GM18520 (cell line): Measurements from ENCODE around the gene SOWAHA.
"Not testable (repeated sequence)": the region's sequence is repeated elsewhere in the genome, so short reads cannot be mapped to it uniquely, and the experiment has no call there.

Experiments used
- ATAC-seq: cut with Tn5 transposase; IDR thresholded peaks from one replicate; pipeline ENCODE4 v1.9.1; 2021; ENCODE audit not compliant: unreplicated experiment

Gene SOWAHA

DNA sequence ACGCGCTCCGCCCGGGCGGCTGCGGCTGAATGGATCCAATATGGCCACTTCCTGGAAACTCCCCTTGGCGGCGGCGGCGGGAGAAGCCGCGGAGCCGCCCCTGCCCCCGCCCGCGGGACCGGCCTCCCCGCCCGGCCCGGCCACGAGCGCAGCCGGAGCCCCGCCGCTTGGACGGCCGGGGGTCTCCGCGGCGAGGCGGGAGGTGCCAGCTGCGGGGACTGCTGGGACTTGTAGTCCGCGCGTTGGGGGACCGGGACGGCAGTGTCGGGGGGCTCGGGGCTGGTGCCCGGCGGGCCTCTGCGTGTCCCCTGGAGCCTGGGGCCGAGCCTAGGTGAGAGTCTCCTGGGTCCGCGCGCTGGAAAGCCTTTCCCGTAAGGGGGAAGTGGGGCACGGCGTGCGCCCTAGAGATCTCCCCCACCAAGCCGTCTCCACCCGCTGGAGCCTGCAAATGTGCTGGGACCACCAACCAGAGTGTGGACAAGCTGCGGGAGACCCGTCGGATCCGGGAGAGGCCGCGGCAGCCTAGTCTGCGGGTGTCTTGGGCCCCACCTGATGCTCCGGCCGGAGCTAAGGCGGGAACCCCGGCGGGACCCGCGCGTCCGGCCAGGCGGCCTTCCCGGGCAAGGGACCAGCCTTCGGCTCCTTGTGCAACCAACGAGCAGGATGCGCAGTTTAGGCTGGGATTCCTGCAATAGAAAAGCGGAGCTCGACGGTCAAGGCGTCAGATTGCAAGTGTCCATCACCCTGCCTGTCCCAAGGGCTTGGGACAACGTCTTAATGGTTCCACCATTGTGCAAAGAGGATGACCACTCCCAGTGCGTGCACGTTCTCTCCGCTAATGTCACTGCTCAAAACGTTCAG lies 35.7 kb upstream of the SOWAHA start, which contains the start of gene SEPTIN8:
SEPTIN8 (minus strand) TSS at position 31 of the 861 bp plus-strand sequence. CDS start 102 bp downstream, outside the sequence.
- ATAC-seq: peak; percentile 60

DNA sequence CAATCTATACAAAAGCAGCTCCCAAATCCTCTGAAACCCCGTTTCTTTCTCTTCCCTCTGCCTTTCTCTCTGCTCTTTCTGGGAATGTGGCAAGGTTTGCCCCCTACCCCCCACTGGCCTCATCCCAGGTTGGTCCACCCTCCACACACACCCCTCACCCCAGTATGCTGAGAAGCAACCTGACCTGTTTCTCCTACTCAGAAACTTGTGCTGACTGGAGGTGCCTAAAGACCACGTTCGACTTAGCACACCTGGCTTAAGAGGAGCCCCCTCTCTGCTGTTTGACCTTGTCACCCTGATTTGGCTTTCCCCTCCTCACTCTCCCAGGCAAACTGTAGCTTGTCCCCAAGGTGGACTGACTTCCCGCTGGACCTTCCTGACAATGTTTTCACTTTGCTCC lies 35.0 kb upstream of the SOWAHA start:
- no peak for ATAC-seq

DNA sequence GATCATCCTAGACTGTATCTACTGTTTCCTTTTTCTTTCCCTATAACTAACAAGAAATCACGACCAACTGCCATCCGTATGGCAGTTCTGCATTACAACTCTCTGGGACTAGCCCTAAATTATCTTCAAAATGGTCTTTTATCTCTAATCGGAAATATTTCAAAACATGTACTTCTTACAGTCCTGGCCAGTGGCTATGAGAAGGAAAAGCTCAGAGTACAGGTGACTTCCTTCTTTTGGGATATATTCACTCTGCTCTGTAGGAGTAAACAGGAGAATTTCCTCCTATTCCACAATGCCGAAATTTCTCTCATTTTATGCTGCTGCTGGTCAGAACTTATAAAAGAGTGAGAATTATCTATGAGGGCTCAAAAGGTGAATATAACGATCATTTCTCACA lies 34.2 kb upstream of the SOWAHA start:
- ATAC-seq: no peak

- ATAC-seq: no peak
Measured at GRCh38 chr5:132779961-132780360, 33.1 kb upstream of the SOWAHA start.

- ATAC-seq: no peak
Measured at GRCh38 chr5:132780577-132780976, 32.5 kb upstream of the SOWAHA start.

DNA sequence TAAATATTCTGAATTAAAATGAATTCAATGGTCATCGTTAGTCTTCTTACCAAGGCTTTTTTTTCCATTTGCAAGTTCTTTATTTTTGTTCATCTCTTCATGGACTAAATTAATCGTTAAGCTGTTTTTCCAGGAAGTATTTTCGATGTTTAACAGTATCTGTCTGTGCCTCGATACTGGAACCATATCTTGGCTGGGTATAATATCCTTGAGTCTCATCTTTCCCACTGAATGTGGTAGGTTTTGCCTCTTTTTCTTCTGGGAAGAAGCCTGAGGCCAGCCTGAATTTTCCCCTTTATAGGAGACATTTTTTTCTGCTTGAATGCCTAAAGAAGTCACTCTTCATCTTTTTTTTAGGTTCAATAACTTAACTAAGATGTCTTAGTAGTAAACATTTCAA lies 32.1 kb upstream of the SOWAHA start:
- ATAC-seq: no peak

GRCh38 chr5:132782101-132782500 lies 31.0 kb upstream of the SOWAHA start:
- ATAC-seq: no peak

GRCh38 chr5:132785365-132785764 lies 27.7 kb upstream of the SOWAHA start:
- no peak for ATAC-seq

DNA sequence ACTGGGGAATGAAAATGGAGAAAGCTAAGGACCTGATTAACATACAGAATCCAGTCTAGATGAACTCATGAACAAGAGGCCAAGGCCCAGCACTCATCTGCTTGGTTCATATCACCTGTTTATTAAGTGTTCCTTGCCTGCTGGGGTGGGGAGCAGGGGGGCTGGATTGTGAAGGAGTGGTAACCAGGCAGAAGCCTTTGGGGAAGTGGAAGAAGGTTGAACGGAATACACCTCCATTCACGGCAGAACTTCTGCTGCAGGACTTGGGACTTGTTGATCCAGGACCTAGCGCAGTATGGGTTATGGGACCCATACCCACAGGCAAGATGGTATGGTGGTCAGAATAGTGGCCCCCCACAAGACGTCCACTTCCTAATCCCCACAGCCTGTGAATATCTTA lies 27.2 kb upstream of the SOWAHA start:
- ATAC-seq: no peak

- ATAC-seq: no peak
Measured at GRCh38 chr5:132787076-132787475, 26.0 kb upstream of the SOWAHA start.

DNA sequence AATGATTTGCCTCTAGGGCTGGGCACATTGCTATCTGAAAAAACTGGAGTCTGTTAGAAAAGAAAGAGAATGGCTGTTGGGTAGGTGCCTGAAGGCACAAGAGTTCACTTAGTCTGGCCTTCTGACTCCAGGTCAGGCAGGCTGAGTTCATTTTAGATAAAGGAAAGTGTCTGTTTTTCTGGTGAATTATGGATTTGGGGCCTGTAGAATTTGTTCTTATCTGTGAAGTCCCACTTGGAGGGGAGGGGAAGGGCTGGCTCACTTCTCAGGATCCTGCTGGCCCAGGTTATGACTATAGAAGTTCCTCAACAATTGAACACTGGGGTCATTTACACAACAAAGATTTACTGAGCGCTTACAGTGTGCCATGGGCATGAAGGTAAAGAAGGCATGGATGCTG lies 24.6 kb upstream of the SOWAHA start:
- ATAC-seq: no peak

GRCh38 chr5:132788990-132789886 lies 23.9 kb upstream of the SOWAHA start:
- ATAC-seq: no peak

GRCh38 chr5:132790201-132790865 lies 22.8 kb upstream of the SOWAHA start:
- no peak for ATAC-seq

GRCh38 chr5:132791026-132791425 lies 22.1 kb upstream of the SOWAHA start:
- ATAC-seq: no peak

DNA sequence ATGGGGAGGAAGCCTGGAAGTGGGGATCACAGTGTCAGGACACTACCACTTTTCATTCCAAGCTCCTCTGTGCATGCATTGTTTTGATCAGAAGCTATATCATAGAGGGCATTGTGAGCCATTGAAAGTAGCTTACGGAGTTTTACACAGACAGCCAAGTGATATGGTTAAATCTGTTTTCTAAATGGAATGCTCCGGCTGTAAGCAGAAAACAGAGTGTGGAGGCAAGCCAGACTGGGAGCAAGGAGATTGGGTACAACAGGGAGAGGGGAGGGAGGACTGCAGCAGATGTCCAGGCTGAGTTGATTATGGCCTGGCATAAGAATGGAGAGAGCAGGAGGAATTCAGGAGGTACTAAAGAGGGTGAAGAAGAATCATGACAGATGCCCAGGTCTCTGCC lies 15.5 kb upstream of the SOWAHA start:
- no peak for ATAC-seq

DNA sequence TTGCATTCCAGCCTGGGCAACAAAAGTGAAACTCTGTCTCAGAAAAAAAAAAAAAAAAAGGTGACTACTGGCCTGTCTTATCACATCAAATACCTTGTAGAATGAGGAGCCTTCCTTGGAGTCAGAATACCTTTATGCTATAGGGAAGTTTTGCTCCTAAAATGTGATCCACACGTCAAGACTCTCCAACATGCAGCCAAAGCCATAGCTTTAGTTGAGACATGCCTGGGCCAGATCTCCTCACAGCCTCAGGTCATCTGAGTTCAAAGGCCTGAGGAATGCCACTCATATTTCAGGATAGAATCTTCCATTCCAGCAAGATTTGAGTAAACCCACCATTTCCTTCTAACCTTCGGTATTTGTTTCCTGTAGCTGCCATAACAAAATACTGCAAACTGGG lies 13.7 kb upstream of the SOWAHA start:
- no peak for ATAC-seq

DNA sequence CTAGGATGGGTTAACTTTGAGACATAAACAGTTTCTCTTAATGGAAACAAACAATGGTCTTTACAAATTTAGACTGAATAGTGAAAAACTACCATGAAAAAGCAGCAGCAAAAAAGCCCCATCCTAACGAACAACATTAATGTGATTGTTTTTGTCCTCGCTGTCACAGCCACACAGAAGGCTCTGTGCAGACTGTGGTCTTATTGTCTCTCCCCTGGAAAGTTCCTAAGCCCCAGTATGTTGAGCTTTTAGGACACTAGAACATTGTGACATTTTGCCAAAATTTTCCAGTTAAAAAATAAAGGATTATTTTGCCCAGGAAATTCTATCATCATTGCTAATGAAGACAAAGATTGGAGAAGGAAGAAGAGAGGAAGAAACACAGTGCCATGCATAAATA lies 12.6 kb upstream of the SOWAHA start:
- ATAC-seq: no peak

- no peak for ATAC-seq
Measured at GRCh38 chr5:132802044-132802684, 10.9 kb upstream of the SOWAHA start.

DNA sequence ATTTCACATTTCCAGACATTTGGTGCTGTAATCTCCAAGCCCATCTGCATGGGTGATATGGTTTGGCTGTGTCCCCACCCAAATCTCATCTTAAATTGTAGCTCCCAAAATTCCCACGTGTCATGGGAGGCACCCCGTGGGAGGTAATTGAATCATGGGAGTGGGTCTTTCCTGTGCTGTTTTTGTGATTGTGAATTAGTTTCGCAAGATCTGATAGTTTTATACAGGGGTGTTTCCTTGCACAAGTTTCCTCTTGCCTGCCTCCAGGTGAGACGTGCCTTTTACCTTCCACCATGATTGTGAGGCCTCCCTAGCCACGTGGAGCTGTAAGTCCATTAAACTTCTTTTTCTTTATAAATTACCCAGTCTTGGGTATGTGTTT lies 10.4 kb upstream of the SOWAHA start:
- not testable (repeated sequence) for ATAC-seq

- ATAC-seq: not testable (repeated sequence)
Measured at GRCh38 chr5:132804219-132804618, 8.9 kb upstream of the SOWAHA start.

DNA sequence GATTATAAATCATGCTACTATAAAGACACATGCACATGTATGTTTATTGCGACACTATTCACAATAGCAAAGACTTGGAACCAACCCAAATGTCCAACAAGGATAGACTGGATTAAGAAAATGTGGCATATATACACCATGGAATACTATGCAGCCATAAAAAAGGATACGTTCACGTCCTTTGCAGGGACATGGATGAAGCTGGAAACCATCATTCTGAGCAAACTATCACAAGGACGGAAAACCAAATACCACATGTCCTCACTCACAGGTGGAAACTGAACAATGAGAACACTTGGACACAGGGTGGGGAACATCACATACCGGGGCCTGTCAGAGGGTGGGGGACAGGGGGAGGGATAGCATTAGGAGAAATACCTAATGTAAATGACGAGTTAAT lies 7.2 kb upstream of the SOWAHA start:
- ATAC-seq: not testable (repeated sequence)
